ENCODE results near the gene C11orf21. TPM values are rescaled to one million over a fixed set of nuclear protein-coding genes. Genes with fewer than 3 reads are reported as not detected.

C11orf21 gene
- total RNA-seq, 1 donor from 2014 or later = not detected

GRCh38 chr11:2248762-2249161 is 53.0 kb downstream of the C11orf21 start:
- Mint-ChIP-seq H3K4me1 (ENCODE audit: low read depth, unreplicated experiment) (no peaks in the 10 kb centered on the region), H3K9me3 (ENCODE audit: unreplicated experiment) (peaks cover 14% of the 10 kb centered on the region), H3K36me3 (ENCODE audit: low read depth, unreplicated experiment) (no peaks in the 10 kb centered on the region), H3K27ac (ENCODE audit: unreplicated experiment) (no peak overlapping the region), H3K4me3 (ENCODE audit: unreplicated experiment) (no peak overlapping the region), H3K27me3 (ENCODE audit: low read depth, unreplicated experiment) (peaks cover 44% of the 10 kb centered on the region)
- Histone ChIP-seq H3K27ac (ENCODE audit: low read depth, low read length) (no peak overlapping the region), H3K36me3 (ENCODE audit: insufficient read depth, low read length) (no peaks in the 10 kb centered on the region), H3K4me2 (ENCODE audit: low read length) (no peak overlapping the region), H2AFZ (ENCODE audit: low read depth, low read length) (no peak overlapping the region), H3K9me3 (ENCODE audit: insufficient read depth, low read depth, low read length) (no peaks in the 10 kb centered on the region), H3K4me3 (ENCODE audit: insufficient read depth, low read depth, low read length) (no peak overlapping the region), H3K9ac (ENCODE audit: low read length) (no peak overlapping the region), H3K4me1 (ENCODE audit: insufficient read depth, low read length) (no peaks in the 10 kb centered on the region), H4K20me1 (ENCODE audit: insufficient read depth, low read length) (no peaks in the 10 kb centered on the region), H3K79me2 (ENCODE audit: insufficient read depth, low read length) (no peaks in the 10 kb centered on the region), H3K27me3 (ENCODE audit: insufficient read depth, low read length) (peaks cover 5% of the 10 kb centered on the region)
- FAIRE-seq (no peak), DNase-seq (ENCODE audit: low read depth) (no peak)
- TF ChIP-seq EZH2 (IDR thresholded peaks at IDR 0.05; ENCODE audit: insufficient read depth, low read length) (no peak), CTCF (IDR thresholded peaks at IDR 0.05; ENCODE audit: insufficient read depth, low read depth, low read length) (no peak)

- FAIRE-seq = no peak
- peaks cover 14% of the 10 kb centered on the region for H3K9me3 Mint-ChIP-seq (ENCODE audit: unreplicated experiment)
These were observed 53.5 kb downstream of the C11orf21 start for GRCh38 chr11:2248242-2248641.

GRCh38 chr11:2247496-2247895 is 54.2 kb downstream of the C11orf21 start:
- H3K27ac Mint-ChIP-seq (ENCODE audit: unreplicated experiment) = no peak overlapping the region
- FAIRE-seq = no peak

More at GRCh38 chr11:2248242-2248641, 53.5 kb downstream of the C11orf21 start:
- H3K9me3 ChIP-seq (ENCODE audit: insufficient read depth, low read depth, low read length) = no peaks in the 10 kb centered on the region
- no peak overlapping the region for H3K4me2 ChIP-seq (ENCODE audit: low read length)
- H3K27ac ChIP-seq (ENCODE audit: low read depth, low read length) = no peak overlapping the region
- H3K36me3 ChIP-seq (ENCODE audit: insufficient read depth, low read length) = no peaks in the 10 kb centered on the region
- no peaks in the 10 kb centered on the region for H3K4me1 ChIP-seq (ENCODE audit: insufficient read depth, low read length)
- DNase-seq (ENCODE audit: low read depth) = no peak
- no peaks in the 10 kb centered on the region for H4K20me1 ChIP-seq (ENCODE audit: insufficient read depth, low read length)
- TF ChIP-seq EZH2 (IDR thresholded peaks at IDR 0.05; ENCODE audit: insufficient read depth, low read length) = no peak
- H3K4me1 Mint-ChIP-seq (ENCODE audit: low read depth, unreplicated experiment) = no peaks in the 10 kb centered on the region
- no peak overlapping the region for H3K9ac ChIP-seq (ENCODE audit: low read length)
- no peak overlapping the region for H3K27ac Mint-ChIP-seq (ENCODE audit: unreplicated experiment)
- H3K79me2 ChIP-seq (ENCODE audit: insufficient read depth, low read length) = no peaks in the 10 kb centered on the region
- no peak overlapping the region for H3K4me3 ChIP-seq (ENCODE audit: insufficient read depth, low read depth, low read length)
- H2AFZ ChIP-seq (ENCODE audit: low read depth, low read length) = no peak overlapping the region
- peaks cover 44% of the 10 kb centered on the region for H3K27me3 Mint-ChIP-seq (ENCODE audit: low read depth, unreplicated experiment)
- peaks cover 5% of the 10 kb centered on the region for H3K27me3 ChIP-seq (ENCODE audit: insufficient read depth, low read length)
- no peaks in the 10 kb centered on the region for H3K36me3 Mint-ChIP-seq (ENCODE audit: low read depth, unreplicated experiment)
- H3K4me3 Mint-ChIP-seq (ENCODE audit: unreplicated experiment) = no peak overlapping the region

More at GRCh38 chr11:2247496-2247895, 54.2 kb downstream of the C11orf21 start:
- Mint-ChIP-seq H3K9me3 (ENCODE audit: unreplicated experiment) (peaks cover 15% of the 10 kb centered on the region), H3K4me1 (ENCODE audit: low read depth, unreplicated experiment) (no peaks in the 10 kb centered on the region), H3K4me3 (ENCODE audit: unreplicated experiment) (no peak overlapping the region), H3K36me3 (ENCODE audit: low read depth, unreplicated experiment) (no peaks in the 10 kb centered on the region), H3K27me3 (ENCODE audit: low read depth, unreplicated experiment) (peaks cover 44% of the 10 kb centered on the region)
- H3K36me3 ChIP-seq (ENCODE audit: insufficient read depth, low read length) = no peaks in the 10 kb centered on the region
- peaks cover 4% of the 10 kb centered on the region for H3K27me3 ChIP-seq (ENCODE audit: insufficient read depth, low read length)
- no peaks in the 10 kb centered on the region for H3K9me3 ChIP-seq (ENCODE audit: insufficient read depth, low read depth, low read length)
- no peaks in the 10 kb centered on the region for H3K79me2 ChIP-seq (ENCODE audit: insufficient read depth, low read length)
- no peak for TF ChIP-seq CTCF (IDR thresholded peaks at IDR 0.05; ENCODE audit: insufficient read depth, low read depth, low read length)
- no peak for TF ChIP-seq EZH2 (IDR thresholded peaks at IDR 0.05; ENCODE audit: insufficient read depth, low read length)
- no peak overlapping the region for H2AFZ ChIP-seq (ENCODE audit: low read depth, low read length)
- no peaks in the 10 kb centered on the region for H3K4me1 ChIP-seq (ENCODE audit: insufficient read depth, low read length)
- no peak overlapping the region for H3K4me3 ChIP-seq (ENCODE audit: insufficient read depth, low read depth, low read length)
- no peak overlapping the region for H3K4me2 ChIP-seq (ENCODE audit: low read length)
- DNase-seq (ENCODE audit: low read depth) = no peak
- H4K20me1 ChIP-seq (ENCODE audit: insufficient read depth, low read length) = no peaks in the 10 kb centered on the region
- no peak overlapping the region for H3K9ac ChIP-seq (ENCODE audit: low read length)
- H3K27ac ChIP-seq (ENCODE audit: low read depth, low read length) = no peak overlapping the region

Other genes starting within 250 kb of the C11orf21 start
- gene IGF2, start 162.5 kb downstream of the C11orf21 start, total RNA-seq = 188 and 209 TPM in 2 replicates
- not detected in 2 replicates for gene INS, start 140.7 kb downstream of the C11orf21 start, total RNA-seq
- gene TH, start 130.1 kb downstream of the C11orf21 start, total RNA-seq = not detected in 2 replicates
- not detected in 2 replicates for gene ASCL2, start 31.3 kb downstream of the C11orf21 start, total RNA-seq
- not detected in 2 replicates for gene TSPAN32, start 95 bp upstream of the C11orf21 start, total RNA-seq
- 625 and 648 TPM in 2 replicates for gene CD81, start 75.4 kb upstream of the C11orf21 start, total RNA-seq
- 60.9 and 70.0 TPM in 2 replicates for gene TSSC4, start 98.8 kb upstream of the C11orf21 start, total RNA-seq
- not detected in 2 replicates for gene TRPM5, start 142.6 kb upstream of the C11orf21 start, total RNA-seq
- 0.31 TPM in 1 of 2 replicates, not detected in the other for gene KCNQ1, start 143.1 kb upstream of the C11orf21 start, total RNA-seq

Measured in astrocyte (in vitro differentiated cells and primary cell).